Skeletal muscle satellite cell (primary cell): ENCODE measurements around the gene SPAG7.

Experiments
- H3K27me3 ChIP-seq: 2 replicates; pipeline ENCODE4 v1.7.0; 2013; ENCODE audit warnings: low read length; ENCODE audit not compliant: control insufficient read depth, insufficient read depth
- H3K36me3 ChIP-seq: 2 replicates; pipeline ENCODE4 v1.7.0; 2013; ENCODE audit warnings: mild to moderate bottlenecking, control low read depth, low read length; ENCODE audit not compliant: insufficient read depth
- H3K4me1 ChIP-seq: 2 replicates; pipeline ENCODE4 v1.7.0; 2013; ENCODE audit warnings: low read length; ENCODE audit not compliant: control insufficient read depth, insufficient read depth
- H3K4me2 ChIP-seq: 2 replicates; pipeline ENCODE4 v1.7.0; 2013; ENCODE audit warnings: mild to moderate bottlenecking, low read length
- H3K4me3 ChIP-seq: 2 replicates; pipeline ENCODE4 v1.7.0; 2013; ENCODE audit warnings: low read length
- H3K9ac ChIP-seq: 2 replicates; pipeline ENCODE4 v1.7.0; 2013; ENCODE audit warnings: mild to moderate bottlenecking, low read depth, low read length, moderate library complexity
- H3K9me3 ChIP-seq: replicated peaks from 2 replicates; pipeline ENCODE4 v1.7.0; 2013; ENCODE audit warnings: mild to moderate bottlenecking, control low read depth, low read length

Gene SPAG7

DNA sequence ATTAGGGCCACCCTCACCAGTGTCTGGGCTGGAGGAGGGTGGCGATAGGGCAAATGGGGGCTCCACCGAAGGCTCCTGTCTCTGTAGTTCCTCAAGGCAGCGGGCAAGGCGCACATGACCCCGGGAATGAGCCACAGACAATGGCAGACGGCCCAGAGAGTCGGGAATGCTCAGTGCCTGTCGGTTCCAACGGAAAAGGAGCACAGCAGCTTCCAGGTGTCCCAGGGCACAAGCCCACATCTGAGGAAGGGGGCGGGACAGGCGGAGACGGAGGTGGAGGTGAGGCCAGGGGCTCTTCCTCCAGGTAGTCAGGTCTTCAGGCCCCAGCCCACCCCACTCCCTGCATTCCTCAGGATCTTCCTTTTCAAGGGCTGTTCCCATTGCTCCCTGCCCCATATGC, 5.1 kb upstream of the SPAG7 start:
- Histone ChIP-seq H3K4me1 (peaks cover 24% of the 10 kb centered on the region), H3K9me3 (no peaks in the 10 kb centered on the region), H3K9ac (no peak overlapping the region), H3K27me3 (no peaks in the 10 kb centered on the region), H3K4me2 (no peak overlapping the region), H3K36me3 (peaks cover 65% of the 10 kb centered on the region), H3K4me3 (no peak overlapping the region)

DNA sequence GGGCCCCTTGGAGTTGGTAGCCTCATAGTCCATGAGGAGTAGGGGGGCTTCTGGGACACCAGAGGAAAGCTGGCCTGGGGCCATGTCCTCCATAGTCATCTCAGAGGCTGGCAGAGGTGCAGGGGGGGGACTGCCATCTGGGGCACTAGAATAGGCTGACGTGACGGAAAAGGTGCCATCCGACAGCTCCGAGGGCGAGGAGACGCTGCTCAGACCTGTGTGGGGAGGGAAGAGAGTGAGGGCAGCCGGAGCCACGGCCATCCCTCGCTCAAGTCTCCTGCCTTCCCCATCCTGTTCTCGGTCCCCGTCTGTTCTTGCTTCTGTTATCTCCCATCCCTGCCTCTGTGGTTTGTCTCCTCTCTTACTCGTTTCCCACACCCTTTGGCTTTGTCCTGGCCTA, 4.7 kb upstream of the SPAG7 start:
- H3K27me3 ChIP-seq, result no peaks in the 10 kb centered on the region
- H3K9ac ChIP-seq, result no peak overlapping the region
- peaks cover 61% of the 10 kb centered on the region for H3K36me3 ChIP-seq
- no peak overlapping the region for H3K4me2 ChIP-seq
- no peak overlapping the region for H3K4me3 ChIP-seq
- H3K9me3 ChIP-seq, result no peaks in the 10 kb centered on the region
- H3K4me1 ChIP-seq, result peaks cover 24% of the 10 kb centered on the region

DNA sequence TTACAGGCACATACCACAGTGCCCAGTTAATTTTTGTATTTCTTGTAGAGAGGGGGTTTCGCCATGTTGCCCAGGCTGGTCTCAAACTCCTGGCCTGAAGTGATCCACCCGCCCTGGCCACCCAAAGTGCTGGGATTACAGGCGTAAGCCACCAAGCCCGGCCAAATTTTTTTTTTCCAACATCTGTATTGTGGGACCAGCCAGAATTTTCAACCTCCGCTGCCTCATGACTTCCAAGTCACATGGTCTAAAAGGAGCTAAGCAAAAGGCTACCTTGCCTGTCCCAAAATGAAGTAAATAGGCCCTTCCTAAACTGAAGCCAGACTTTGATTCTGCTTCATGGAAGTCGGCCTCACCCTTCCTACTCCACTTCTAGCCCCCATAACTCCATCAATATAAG, 4.2 kb upstream of the SPAG7 start:
- Histone ChIP-seq H3K4me2 (no peak overlapping the region), H3K4me3 (no peak overlapping the region), H3K36me3 (peaks cover 56% of the 10 kb centered on the region), H3K9ac (no peak overlapping the region), H3K27me3 (no peaks in the 10 kb centered on the region), H3K9me3 (no peaks in the 10 kb centered on the region), H3K4me1 (peaks cover 24% of the 10 kb centered on the region)

DNA sequence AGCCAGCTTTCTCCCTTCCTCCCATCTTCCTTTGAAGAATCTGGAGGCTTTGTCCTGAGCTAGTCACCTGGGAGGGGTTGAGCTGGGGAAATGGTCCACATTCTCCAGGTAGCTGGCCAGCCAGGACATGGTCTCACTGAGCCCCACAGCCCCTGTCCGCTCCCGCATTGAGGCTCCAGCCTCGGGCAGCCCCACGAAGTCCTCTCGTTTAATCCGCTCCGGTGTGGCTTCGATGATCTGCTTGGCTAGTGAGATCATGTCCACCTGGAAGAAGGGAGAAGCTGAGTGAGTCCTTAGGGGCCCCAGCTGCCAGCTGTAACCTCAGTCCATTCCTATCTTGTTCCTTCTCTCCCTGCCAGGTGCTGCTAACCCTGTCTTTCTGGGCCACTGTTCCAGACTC, 2.7 kb upstream of the SPAG7 start:
- no peak overlapping the region for H3K4me3 ChIP-seq
- H3K36me3 ChIP-seq, result peaks cover 50% of the 10 kb centered on the region
- peaks cover 31% of the 10 kb centered on the region for H3K4me1 ChIP-seq

DNA sequence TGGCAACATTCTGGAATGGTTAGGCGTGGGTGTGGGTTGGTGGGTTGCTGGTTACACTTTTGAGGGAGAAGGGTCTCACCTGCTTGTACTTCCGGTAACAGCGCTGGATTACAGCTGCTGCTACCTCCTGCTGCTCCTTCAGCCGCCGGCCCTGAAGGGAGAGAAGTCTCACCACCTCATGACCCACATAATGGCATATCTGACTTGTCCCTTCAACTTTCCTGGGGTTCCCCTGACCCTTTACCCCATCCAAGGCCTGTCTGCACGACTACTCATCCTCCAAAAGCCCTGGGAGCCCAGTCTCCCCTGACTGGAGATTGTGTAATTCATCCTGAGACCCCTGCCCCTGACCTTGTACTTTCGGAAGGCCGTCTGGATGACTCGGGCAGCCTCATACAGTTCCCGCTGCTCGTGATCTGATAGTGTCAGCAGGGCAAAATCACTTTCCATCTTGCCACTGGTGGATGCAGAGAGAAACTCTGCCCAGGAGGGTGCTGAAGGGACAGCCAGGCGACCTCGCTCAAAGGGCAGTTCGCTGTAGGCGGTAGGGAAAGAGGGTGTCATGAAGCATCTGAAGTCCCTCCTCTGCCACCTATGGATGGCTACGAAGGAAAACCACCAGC, 2.0 kb upstream of the SPAG7 start:
- Histone ChIP-seq H3K9ac (peak overlapping the region; percentile 95), H3K4me2 (peak overlapping the region; percentile 99), H3K27me3 (no peaks in the 10 kb centered on the region), H3K4me3 (peak overlapping the region; percentile 87), H3K36me3 (peaks cover 49% of the 10 kb centered on the region), H3K4me1 (peaks cover 31% of the 10 kb centered on the region), H3K9me3 (no peaks in the 10 kb centered on the region)

More for the DNA sequence above, 2.7 kb upstream of the SPAG7 start:
- Histone ChIP-seq H3K4me2 (no peak overlapping the region), H3K9me3 (no peaks in the 10 kb centered on the region), H3K27me3 (no peaks in the 10 kb centered on the region), H3K9ac (no peak overlapping the region)

DNA sequence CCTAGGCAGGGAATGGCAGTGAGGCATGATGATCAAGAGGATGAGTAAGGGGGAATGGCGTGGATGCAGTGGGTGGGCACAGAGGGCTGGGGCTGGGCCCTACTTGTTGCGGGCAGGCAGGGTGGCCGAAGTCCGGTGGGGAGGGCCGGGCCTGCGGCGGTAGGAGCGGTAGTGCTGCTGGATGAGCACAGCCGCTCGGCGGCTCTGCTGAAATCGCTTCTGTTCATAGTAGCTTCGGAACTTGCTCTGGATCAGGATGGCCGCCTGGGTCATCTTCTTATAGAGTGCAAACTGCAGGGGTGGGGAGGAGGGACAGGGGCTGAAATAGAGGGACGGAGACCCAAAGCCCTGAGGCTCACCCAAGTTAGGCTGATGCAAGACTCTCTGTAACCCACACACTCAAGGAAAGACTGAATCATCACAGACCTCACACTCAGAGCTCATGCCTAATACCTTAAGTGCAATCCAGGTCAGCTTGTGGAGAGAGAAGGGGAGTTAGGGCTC, 1.5 kb upstream of the SPAG7 start:
- Histone ChIP-seq H3K27me3 (no peaks in the 10 kb centered on the region), H3K4me2 (peak overlapping the region; percentile 99), H3K4me1 (peaks cover 31% of the 10 kb centered on the region), H3K4me3 (peak overlapping the region; percentile 87), H3K36me3 (peaks cover 45% of the 10 kb centered on the region), H3K9ac (peak overlapping the region; percentile 95), H3K9me3 (no peaks in the 10 kb centered on the region)

DNA sequence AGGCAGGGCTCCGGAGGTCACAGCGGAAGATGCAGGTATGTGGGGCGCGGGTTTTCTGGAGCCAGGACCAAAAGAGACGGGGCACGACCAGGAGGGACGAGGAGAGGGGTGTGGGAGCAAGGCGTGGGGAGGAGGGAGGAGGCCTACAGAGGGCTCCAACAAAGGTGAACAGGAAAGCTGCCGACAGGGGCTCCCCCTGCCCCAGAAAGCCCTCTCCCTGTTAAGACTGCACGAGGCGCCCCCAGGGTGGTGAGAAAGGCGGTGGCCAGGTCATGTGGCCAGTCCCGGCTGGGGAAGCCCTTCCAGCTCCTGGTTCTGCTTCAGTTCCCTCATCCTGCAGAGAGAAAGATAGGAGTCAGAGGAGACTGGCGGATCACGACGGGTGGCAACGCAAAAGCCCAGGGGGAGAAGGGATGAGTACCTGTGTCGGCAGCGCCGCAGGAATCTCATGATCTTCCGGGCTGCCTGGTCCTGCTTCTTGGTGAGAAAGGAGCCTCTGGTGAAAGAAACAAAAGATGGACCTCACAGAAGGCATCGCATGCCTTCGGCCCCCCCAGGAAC, 949 bp upstream of the SPAG7 start:
- H3K9ac ChIP-seq, result peak overlapping the region; percentile 95
- H3K4me3 ChIP-seq, result peak overlapping the region; percentile 87
- H3K4me2 ChIP-seq, result peak overlapping the region; percentile 99
- H3K36me3 ChIP-seq, result peaks cover 40% of the 10 kb centered on the region
- H3K4me1 ChIP-seq, result peaks cover 31% of the 10 kb centered on the region
- no peaks in the 10 kb centered on the region for H3K27me3 ChIP-seq
- no peaks in the 10 kb centered on the region for H3K9me3 ChIP-seq

DNA sequence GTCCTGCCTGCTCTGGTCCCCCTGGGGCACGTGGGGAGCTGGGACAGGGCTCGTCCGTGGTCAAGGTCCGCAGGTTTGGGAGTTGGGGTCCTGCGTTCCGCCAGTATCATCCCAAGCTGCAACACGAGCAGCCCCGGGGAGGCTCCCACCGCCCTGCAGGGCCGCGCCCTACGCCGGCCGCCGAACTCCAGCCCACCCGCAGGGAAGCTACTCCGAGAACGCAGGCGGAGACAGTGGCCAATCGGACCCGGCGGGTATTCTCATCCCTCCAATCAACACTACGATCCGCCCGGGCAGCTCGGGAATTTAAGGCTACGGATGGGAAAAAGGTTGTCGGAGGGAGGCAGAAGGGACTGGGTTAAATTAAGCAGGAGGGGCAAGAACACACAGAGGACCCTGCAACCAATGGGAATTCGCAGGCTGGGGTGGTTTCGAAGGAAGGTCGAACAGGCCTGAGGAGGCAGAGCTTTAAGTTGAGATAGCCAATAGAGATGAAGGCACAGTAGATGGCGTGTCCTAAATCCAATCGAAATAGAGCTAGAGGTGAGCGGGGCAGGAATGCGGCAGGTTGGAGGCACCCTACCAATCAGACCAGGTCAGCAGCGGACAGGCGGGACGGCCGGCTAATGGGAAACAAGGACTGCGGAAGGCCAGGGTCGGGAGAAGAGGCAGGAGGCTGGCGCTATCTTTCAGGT, 626 bp downstream of the SPAG7 start:
- Histone ChIP-seq H3K27me3 (no peaks in the 10 kb centered on the region), H3K36me3 (peaks cover 24% of the 10 kb centered on the region), H3K9ac (peak overlapping the region; percentile 95), H3K9me3 (no peaks in the 10 kb centered on the region), H3K4me3 (peak overlapping the region; percentile 87), H3K4me1 (peaks cover 31% of the 10 kb centered on the region), H3K4me2 (peak overlapping the region; percentile 99)

DNA sequence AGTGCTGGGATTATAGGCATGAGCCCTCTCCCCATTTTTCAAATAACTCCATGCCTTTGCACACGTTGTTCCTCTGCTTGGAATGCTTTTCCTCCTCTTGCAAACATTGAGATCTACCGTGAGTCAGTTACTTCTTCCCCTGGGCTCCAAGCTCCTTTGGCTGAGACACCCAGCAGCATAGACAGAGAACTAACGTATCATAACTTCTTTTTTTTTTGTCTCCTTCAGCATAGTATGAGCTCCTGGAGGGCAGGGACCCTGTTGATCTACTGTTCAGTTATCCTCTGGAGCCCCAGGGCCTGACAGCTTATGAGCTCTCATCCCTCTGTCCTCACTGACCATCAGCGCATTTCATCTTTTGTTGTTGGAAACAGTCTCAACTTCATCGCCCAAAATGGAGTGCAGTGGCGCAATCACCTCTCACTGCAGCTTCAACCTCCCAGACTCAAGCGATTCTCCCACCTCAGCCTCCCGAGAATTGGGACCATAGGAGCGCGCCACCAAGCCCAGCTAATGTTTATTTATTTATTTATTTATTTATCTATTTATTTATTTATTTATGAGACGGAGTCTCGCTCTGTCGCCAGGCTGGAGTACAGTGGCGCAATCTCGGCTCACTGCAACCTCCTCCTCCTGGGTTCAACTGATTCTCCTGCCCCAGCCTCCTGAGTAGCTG, 2.2 kb downstream of the SPAG7 start:
- H3K27me3 ChIP-seq, result no peaks in the 10 kb centered on the region
- H3K4me2 ChIP-seq, result no peak overlapping the region
- H3K9ac ChIP-seq, result no peak overlapping the region
- H3K36me3 ChIP-seq, result peaks cover 23% of the 10 kb centered on the region
- H3K9me3 ChIP-seq, result no peaks in the 10 kb centered on the region
- peaks cover 31% of the 10 kb centered on the region for H3K4me1 ChIP-seq
- H3K4me3 ChIP-seq, result no peak overlapping the region

DNA sequence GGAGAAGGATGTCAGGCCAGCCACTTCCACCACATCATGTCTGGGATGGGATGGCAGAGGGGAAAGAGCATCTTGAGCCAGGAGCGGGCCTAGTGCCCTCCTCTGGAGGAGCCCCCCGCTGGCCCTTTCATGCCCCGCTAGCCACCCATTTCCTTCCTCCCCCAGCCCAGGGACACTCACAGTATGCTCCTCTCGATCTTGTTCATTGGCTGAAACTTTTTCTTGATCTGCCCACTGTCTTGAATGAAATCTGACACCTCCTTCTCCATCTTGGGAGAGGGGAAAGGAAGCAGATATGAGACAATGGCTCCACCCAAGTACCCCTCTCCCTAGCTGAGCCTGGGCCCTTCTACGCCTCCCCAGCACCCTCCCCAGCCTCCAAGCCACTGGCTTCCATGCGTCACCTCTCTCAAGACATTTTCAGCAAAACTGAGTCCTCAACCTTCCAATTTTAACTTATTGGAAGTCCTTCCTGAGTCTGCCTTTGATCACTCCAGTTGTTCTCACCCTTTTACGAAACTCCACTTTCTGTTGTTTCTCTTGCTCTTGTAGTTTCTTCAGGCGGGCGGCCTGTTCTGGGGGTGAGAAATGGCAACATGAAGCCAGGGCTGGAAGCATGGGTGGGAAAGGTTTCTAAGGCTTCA, 7.2 kb downstream of the SPAG7 start:
- H3K4me3 ChIP-seq, result no peak overlapping the region
- no peaks in the 10 kb centered on the region for H3K27me3 ChIP-seq
- H3K9me3 ChIP-seq, result no peaks in the 10 kb centered on the region
- peaks cover 23% of the 10 kb centered on the region for H3K36me3 ChIP-seq
- no peaks in the 10 kb centered on the region for H3K4me1 ChIP-seq
- no peak overlapping the region for H3K9ac ChIP-seq
- H3K4me2 ChIP-seq, result no peak overlapping the region
